ENCODE data around the gene IL22.
A peak's percentile ranks its signal among the peaks of the same experiment; 100 is the strongest.
"Not testable (repeated sequence)": the region's sequence is repeated elsewhere in the genome, so short reads cannot be mapped to it uniquely, and the experiment has no call there.

IL22 gene

DNA sequence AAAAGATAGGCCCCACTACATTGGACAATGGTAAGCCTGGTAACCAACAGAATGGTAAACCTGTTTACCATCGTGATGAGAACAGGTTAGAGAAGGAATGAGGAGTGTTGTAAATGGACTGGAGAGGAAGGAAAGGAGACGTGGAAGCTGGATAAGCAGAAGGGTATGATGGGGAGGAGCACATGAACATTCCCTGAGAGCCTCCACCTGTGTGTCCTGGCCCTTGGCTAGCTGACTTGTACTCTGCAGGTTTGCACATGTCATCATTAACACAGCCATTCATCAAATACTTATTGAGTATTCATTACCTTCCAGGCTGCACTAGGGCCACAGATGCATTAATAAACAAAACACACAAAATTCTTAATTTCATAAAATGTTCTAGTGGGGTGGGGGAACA lies 23.4 kb downstream of the IL22 start:
- no peak for DNase-seq

GRCh38 chr12:68227356-68227755 lies 26.0 kb downstream of the IL22 start:
- DNase-seq: no peak

GRCh38 chr12:68225576-68226476 lies 27.6 kb downstream of the IL22 start, which contains the start of gene IL26:
IL26 (minus strand) TSS chr12:68225810; CDS start chr12:68225756, 54 bp downstream.
- peak; percentile 70 for DNase-seq

- peak; percentile 79 for DNase-seq
These were observed 28.7 kb downstream of the IL22 start for GRCh38 chr12:68224613-68225285.

GRCh38 chr12:68223067-68223747 lies 30.2 kb downstream of the IL22 start:
- peak; percentile 87 for DNase-seq

- DNase-seq: no peak
These were observed 31.1 kb downstream of the IL22 start for GRCh38 chr12:68222326-68222725.

DNA sequence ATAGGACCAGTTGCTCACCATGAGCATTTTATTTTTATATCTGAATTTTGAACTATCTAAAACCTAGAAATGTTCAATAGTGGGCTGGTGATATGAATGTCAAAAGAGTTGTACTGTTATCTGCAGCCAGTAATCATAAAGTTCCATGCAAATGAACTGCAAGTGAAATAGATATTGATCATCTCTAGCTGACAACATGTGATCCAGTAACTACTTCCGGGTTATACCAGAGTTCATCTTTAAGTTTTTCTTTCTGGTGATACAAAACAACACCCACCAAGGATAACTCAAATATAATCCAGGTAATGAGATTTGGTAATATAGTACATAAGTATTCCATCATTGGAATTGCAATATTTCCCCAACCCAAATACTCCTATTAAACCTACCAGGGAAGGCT lies 31.9 kb downstream of the IL22 start:
- no peak for DNase-seq

GRCh38 chr12:68210875-68211274 lies 42.5 kb downstream of the IL22 start:
- DNase-seq: no peak

GRCh38 chr12:68209048-68209728 lies 44.2 kb downstream of the IL22 start:
- not testable (repeated sequence) for DNase-seq

GRCh38 chr12:68207276-68207675 lies 46.1 kb downstream of the IL22 start:
- DNase-seq: no peak

DNA sequence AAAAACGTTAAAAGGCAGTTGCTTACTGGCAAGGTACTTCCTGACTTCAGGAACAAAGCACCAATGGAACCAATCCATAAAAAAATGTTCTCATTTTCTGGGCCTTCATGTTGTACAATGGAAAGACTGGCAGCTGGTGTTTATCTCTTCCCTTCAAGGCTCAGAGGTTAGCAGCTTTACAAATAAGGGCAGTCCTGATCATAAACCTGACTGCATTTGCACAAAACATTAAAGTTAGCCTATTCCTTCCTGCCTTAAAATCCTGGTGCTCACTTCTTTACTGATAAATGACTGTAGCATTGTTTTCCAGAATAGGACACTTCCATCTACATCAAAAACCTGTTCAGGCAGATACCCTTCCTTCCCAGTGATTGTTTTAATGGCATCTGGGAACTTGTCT lies 47.0 kb downstream of the IL22 start:
- no peak for DNase-seq

DNA sequence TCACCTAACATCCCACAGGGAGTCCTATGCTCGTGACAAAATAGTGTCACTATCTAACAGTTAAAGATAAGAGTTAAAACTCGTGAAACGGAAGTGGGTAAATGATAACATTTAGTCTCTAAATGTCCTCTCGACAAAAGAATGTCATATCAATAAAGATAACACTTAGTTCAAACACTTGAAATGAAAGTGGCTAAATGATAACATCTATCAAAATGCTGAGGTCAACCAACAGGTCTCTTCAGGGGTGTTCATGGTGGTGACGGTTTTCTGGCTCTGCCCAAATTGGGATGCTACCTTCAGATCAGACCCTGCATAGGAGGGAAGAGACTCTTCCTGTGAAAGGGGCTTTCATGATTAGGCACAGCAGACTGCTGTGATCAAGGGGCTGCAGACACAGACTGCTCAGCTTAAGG lies 49.9 kb downstream of the IL22 start:
- DNase-seq: no peak

- no peak for DNase-seq
These were observed 52.5 kb downstream of the IL22 start for GRCh38 chr12:68200854-68201253.

GRCh38 chr12:68199127-68199526 lies 54.3 kb downstream of the IL22 start:
- DNase-seq: no peak

- DNase-seq: no peak
These were observed 54.8 kb downstream of the IL22 start for GRCh38 chr12:68198507-68199086.
